Panc1 (cell line): ENCODE data around the gene CACNA1C.

Experiments used
- POLR2AphosphoS5 ChIP-seq: IDR thresholded peaks from 2 replicates; pipeline ENCODE4 v1.6.1; 2012; ENCODE audit warnings: mild to moderate bottlenecking, low read depth, low read length, moderate library complexity
- SIN3A ChIP-seq: IDR thresholded peaks from 2 replicates; pipeline ENCODE4 v1.6.1; 2012; ENCODE audit warnings: low read depth, mild to moderate bottlenecking, low read length, moderate library complexity, borderline replicate concordance; ENCODE audit not compliant: insufficient read depth
- TCF7L2 ChIP-seq: IDR thresholded peaks from 2 replicates; pipeline ENCODE4 v1.6.1; 2011; ENCODE audit warnings: mild to moderate bottlenecking, low read depth, low read length, inconsistent platforms
- TF ChIP-seq, protein P1 (sequence below): fragments of 450-650 bp; IDR thresholded peaks from 2 replicates; pipeline ENCODE4 v1.5.1; 2017; ENCODE audit warnings: mild to moderate bottlenecking
- TF ChIP-seq, protein P2 (sequence below), 2 experiments: IDR thresholded peaks; 2 replicates each; pipeline ENCODE4 v1.6.1; 2011 to 2012; ENCODE audit warnings: low read depth in 2 of 2, control low read depth in 1 of 2, low read length in 1 of 2, mild to moderate bottlenecking in 1 of 2, moderate library complexity in 1 of 2; ENCODE audit not compliant: insufficient read depth in 1 of 2

DNA sequence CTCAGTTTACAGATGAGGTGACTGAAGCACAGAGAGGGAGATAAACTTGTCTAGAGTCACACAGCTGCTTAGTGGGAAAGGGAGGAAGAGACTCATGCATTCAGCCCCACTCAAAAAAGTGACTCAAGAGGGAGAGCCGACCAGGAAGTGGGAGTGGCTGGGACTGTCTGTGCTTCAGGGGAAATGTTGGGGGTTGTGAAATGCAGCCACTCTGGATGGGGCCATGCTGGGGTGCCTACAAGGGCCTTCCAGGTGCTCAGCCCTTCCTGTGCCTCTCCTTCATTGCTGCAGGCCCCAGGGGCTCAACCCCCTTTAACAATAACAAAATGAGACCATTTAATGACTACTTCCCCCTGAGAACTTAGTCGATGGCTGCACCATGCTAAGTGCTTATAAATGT is 41.8 kb downstream of the CACNA1C start:
- TF ChIP-seq POLR2AphosphoS5 (no peak), SIN3A (no peak), TCF7L2 (no peak)
- TF ChIP-seq, protein P1, sequence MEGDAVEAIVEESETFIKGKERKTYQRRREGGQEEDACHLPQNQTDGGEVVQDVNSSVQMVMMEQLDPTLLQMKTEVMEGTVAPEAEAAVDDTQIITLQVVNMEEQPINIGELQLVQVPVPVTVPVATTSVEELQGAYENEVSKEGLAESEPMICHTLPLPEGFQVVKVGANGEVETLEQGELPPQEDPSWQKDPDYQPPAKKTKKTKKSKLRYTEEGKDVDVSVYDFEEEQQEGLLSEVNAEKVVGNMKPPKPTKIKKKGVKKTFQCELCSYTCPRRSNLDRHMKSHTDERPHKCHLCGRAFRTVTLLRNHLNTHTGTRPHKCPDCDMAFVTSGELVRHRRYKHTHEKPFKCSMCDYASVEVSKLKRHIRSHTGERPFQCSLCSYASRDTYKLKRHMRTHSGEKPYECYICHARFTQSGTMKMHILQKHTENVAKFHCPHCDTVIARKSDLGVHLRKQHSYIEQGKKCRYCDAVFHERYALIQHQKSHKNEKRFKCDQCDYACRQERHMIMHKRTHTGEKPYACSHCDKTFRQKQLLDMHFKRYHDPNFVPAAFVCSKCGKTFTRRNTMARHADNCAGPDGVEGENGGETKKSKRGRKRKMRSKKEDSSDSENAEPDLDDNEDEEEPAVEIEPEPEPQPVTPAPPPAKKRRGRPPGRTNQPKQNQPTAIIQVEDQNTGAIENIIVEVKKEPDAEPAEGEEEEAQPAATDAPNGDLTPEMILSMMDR: no peak
- TF ChIP-seq, protein P2, sequence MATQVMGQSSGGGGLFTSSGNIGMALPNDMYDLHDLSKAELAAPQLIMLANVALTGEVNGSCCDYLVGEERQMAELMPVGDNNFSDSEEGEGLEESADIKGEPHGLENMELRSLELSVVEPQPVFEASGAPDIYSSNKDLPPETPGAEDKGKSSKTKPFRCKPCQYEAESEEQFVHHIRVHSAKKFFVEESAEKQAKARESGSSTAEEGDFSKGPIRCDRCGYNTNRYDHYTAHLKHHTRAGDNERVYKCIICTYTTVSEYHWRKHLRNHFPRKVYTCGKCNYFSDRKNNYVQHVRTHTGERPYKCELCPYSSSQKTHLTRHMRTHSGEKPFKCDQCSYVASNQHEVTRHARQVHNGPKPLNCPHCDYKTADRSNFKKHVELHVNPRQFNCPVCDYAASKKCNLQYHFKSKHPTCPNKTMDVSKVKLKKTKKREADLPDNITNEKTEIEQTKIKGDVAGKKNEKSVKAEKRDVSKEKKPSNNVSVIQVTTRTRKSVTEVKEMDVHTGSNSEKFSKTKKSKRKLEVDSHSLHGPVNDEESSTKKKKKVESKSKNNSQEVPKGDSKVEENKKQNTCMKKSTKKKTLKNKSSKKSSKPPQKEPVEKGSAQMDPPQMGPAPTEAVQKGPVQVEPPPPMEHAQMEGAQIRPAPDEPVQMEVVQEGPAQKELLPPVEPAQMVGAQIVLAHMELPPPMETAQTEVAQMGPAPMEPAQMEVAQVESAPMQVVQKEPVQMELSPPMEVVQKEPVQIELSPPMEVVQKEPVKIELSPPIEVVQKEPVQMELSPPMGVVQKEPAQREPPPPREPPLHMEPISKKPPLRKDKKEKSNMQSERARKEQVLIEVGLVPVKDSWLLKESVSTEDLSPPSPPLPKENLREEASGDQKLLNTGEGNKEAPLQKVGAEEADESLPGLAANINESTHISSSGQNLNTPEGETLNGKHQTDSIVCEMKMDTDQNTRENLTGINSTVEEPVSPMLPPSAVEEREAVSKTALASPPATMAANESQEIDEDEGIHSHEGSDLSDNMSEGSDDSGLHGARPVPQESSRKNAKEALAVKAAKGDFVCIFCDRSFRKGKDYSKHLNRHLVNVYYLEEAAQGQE (IDR thresholded peaks at IDR 0.05; ENCODE audit: insufficient read depth in 1 of 2, low read depth in 2 of 2, low read length in 1 of 2): no peak
